Ishikawa (cell line): ENCODE results near the gene CYP2C8.

Experiments
- CEBPB ChIP-seq: IDR thresholded peaks from 2 replicates; pipeline ENCODE4 v1.6.1; 2012
- CREB1 ChIP-seq: IDR thresholded peaks from 2 replicates; pipeline ENCODE4 v1.6.1; 2012; ENCODE audit warnings: low read depth
- EGR1 ChIP-seq: IDR thresholded peaks from 2 replicates; pipeline ENCODE4 v1.6.1; 2012
- EP300 ChIP-seq: IDR thresholded peaks from 2 replicates; pipeline ENCODE4 v1.6.1; 2012; ENCODE audit warnings: borderline replicate concordance
- FOXM1 ChIP-seq: IDR thresholded peaks from 2 replicates; pipeline ENCODE4 v1.6.1; 2012; ENCODE audit warnings: low read depth, borderline replicate concordance
- MAX ChIP-seq: IDR thresholded peaks from 2 replicates; pipeline ENCODE4 v1.6.1; 2012
- NFIC ChIP-seq: IDR thresholded peaks from 2 replicates; pipeline ENCODE4 v1.6.1; 2012
- RAD21 ChIP-seq: IDR thresholded peaks from 2 replicates; pipeline ENCODE4 v1.6.1; 2012; ENCODE audit warnings: low read depth
- TAF1 ChIP-seq: IDR thresholded peaks from 2 replicates; pipeline ENCODE4 v1.6.1; 2012; ENCODE audit warnings: low read depth, mild to moderate bottlenecking
- TCF12 ChIP-seq: IDR thresholded peaks from 2 replicates; pipeline ENCODE4 v1.6.1; 2012; ENCODE audit warnings: low read depth
- TEAD4 ChIP-seq: IDR thresholded peaks from 2 replicates; pipeline ENCODE4 v1.6.1; 2012
- YY1 ChIP-seq: IDR thresholded peaks from 2 replicates; pipeline ENCODE4 v1.6.1; 2012; ENCODE audit warnings: low read depth
- ZBTB7A ChIP-seq: IDR thresholded peaks from 2 replicates; pipeline ENCODE4 v1.6.1; 2012; ENCODE audit warnings: low read depth
- TF ChIP-seq, protein P1 (sequence below): IDR thresholded peaks from 2 replicates; pipeline ENCODE4 v1.6.1; 2012
- TF ChIP-seq, protein P2 (sequence below): IDR thresholded peaks from 2 replicates; pipeline ENCODE4 v1.6.1; 2012; ENCODE audit warnings: low read depth, mild to moderate bottlenecking

The CYP2C8 gene

GRCh38 chr10:95039281-95039680, 30.0 kb downstream of the CYP2C8 start:
- TF ChIP-seq, protein P1, sequence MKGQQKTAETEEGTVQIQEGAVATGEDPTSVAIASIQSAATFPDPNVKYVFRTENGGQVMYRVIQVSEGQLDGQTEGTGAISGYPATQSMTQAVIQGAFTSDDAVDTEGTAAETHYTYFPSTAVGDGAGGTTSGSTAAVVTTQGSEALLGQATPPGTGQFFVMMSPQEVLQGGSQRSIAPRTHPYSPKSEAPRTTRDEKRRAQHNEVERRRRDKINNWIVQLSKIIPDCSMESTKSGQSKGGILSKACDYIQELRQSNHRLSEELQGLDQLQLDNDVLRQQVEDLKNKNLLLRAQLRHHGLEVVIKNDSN: no peak
- no peak for TF ChIP-seq ZBTB7A

DNA sequence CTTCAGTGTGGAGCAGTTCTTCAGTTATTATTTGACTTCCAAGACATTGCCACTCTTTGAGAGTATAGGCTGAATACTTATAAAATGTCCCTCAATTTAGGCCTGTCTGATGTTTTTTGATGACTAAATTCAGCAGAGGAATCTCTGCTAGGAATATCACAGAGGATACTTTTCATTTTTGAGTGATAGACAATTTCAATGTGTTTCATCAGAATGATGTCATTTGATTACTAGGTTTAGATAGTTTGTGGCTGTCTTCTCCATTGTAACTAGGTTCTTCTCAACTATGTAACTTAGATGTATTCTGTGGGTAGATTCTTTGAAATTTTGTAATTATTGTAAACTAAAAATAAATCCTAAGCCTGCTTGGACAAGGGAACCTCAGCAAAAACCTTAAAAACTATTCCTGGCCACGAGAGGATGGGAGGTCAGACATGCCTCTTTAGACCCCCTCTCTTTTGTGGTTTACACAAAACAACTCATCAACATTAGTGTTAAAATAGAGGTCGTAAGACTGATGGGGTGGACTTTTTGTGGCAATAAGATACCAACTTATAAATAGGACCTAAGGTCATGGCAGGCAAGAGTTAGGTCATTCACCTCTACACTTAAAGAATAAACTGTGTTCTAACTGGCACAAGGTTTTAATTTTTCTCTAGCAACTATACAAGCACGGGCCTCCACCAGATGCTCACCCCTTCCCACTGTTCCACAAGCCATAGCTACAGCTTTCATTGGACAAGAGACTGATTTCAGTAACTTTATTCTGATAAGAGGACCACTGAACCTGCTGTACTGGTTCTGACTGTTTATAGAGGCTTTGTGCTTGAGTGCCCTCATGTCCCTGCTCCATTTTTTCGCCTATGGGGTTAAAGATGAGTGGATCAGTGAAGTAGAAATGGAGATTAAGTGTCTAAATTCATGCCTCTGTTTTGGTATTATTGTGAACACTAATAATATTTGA, 33.7 kb downstream of the CYP2C8 start:
- TF ChIP-seq TCF12: no peak
- TF ChIP-seq FOXM1: no peak
- TF ChIP-seq CREB1: no peak
- no peak for TF ChIP-seq TEAD4
- no peak for TF ChIP-seq NFIC
- TF ChIP-seq EGR1: no peak
- TF ChIP-seq, protein P1: no peak
- TF ChIP-seq CEBPB: no peak
- TF ChIP-seq EP300: no peak
- TF ChIP-seq, protein P2, sequence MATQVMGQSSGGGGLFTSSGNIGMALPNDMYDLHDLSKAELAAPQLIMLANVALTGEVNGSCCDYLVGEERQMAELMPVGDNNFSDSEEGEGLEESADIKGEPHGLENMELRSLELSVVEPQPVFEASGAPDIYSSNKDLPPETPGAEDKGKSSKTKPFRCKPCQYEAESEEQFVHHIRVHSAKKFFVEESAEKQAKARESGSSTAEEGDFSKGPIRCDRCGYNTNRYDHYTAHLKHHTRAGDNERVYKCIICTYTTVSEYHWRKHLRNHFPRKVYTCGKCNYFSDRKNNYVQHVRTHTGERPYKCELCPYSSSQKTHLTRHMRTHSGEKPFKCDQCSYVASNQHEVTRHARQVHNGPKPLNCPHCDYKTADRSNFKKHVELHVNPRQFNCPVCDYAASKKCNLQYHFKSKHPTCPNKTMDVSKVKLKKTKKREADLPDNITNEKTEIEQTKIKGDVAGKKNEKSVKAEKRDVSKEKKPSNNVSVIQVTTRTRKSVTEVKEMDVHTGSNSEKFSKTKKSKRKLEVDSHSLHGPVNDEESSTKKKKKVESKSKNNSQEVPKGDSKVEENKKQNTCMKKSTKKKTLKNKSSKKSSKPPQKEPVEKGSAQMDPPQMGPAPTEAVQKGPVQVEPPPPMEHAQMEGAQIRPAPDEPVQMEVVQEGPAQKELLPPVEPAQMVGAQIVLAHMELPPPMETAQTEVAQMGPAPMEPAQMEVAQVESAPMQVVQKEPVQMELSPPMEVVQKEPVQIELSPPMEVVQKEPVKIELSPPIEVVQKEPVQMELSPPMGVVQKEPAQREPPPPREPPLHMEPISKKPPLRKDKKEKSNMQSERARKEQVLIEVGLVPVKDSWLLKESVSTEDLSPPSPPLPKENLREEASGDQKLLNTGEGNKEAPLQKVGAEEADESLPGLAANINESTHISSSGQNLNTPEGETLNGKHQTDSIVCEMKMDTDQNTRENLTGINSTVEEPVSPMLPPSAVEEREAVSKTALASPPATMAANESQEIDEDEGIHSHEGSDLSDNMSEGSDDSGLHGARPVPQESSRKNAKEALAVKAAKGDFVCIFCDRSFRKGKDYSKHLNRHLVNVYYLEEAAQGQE: no peak
- TF ChIP-seq RAD21: no peak
- TF ChIP-seq YY1: no peak
- no peak for TF ChIP-seq ZBTB7A
- TF ChIP-seq TAF1: no peak

GRCh38 chr10:95034401-95034800, 34.9 kb downstream of the CYP2C8 start:
- TF ChIP-seq CEBPB (no peak), EGR1 (no peak)

GRCh38 chr10:95031656-95032055, 37.6 kb downstream of the CYP2C8 start:
- TF ChIP-seq EGR1: no peak
- no peak for TF ChIP-seq NFIC
- no peak for TF ChIP-seq EP300
- TF ChIP-seq TCF12: no peak
- TF ChIP-seq CREB1: no peak
- TF ChIP-seq CEBPB: no peak
- TF ChIP-seq, protein P1: no peak
- TF ChIP-seq MAX: no peak

DNA sequence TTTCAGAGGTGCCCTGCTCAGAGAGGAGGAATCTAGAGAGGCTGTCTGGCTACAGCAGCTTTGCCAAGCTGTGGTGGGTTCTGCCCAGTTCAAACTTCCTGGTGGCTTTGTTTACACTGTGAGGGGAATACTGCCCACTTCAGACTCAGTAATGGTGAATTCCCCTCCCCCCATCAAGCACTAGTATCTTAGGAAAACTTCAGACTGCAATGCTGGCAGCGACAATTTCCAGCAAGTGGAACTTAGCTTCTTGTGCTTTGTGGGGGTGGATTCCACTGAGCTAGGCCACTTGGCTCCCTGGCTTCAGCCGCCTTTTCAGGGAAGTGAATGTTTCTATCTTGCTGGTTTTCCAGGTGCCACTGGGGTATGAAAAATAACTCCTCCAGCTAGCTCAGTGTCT, 42.8 kb downstream of the CYP2C8 start:
- TF ChIP-seq TCF12 (no peak), CEBPB (no peak), EP300 (no peak), EGR1 (no peak), CREB1 (no peak), FOXM1 (no peak)
- TF ChIP-seq, protein P2: no peak

DNA sequence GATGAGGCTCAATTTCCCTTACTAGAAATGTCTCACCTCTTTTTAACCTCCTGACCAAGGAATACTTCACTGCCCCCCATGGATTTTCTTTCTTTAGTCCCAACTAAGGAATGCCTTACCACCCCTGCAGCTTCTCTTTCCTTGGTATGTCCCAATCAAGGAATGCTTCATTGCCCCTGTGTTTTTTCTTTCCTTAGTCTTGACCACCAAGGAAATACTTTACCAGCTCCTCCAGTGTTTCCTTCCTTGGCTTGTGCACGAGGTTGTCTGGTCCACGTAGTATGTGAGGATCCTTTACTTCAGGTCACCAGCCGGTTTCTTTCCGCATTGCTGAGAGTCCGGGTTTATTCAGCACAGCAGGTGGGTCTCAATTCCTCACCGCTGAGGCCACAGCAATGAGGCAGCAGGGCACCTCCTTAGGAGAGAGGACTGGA, 71.5 kb downstream of the CYP2C8 start:
- TF ChIP-seq, protein P2: no peak
- TF ChIP-seq NFIC (no peak), CEBPB (no peak), YY1 (no peak), EGR1 (no peak), FOXM1 (no peak), RAD21 (no peak), EP300 (no peak), MAX (no peak)
